Gastrocnemius medialis (tissue), 4 donors: ENCODE results near the gene CPZ. TPM values are rescaled to one million over a fixed set of nuclear protein-coding genes. Genes with fewer than 3 reads are reported as not detected.

ENCODE experiments used
- ATAC-seq, 2 donors: fragments of 150-250 bp; one replicate each; pipeline ENCODE4 v1.9.1; 2016
- DNase-seq, 2 donors: peaks; one replicate each; pipeline ENCODE4 v3.0.0-alpha.2; 2019
- H3K27ac ChIP-seq, 4 donors: fragments of 200-600 bp; sonication (generic); 1 replicate in 1 of 4; 2 replicates in 3 of 4; pipeline ENCODE4 v1.5.1; 2016 to 2018; ENCODE audit warnings: mild to moderate bottlenecking in 2 of 4, moderate library complexity in 1 of 4
- H3K27me3 ChIP-seq, 3 donors: fragments of 200-600 bp; sonication (generic) in 2 of 3; 1 replicate in 1 of 3; 2 replicates in 2 of 3; pipeline versions ENCODE4 v1.5.1 to v1.6.0; 2016 to 2019; ENCODE audit warnings: mild to moderate bottlenecking in 1 of 3, moderate library complexity in 1 of 3
- H3K36me3 ChIP-seq, 2 donors: fragments of 200-600 bp; sonication (generic) in 1 of 2; one replicate each; pipeline ENCODE4 v1.5.1; 2017 to 2018
- H3K4me1 ChIP-seq, 2 donors: fragments of 200-600 bp; sonication (generic) in 1 of 2; one replicate each; pipeline ENCODE4 v1.5.1; 2016 to 2017; ENCODE audit warnings: mild to moderate bottlenecking in 2 of 2
- H3K4me3 ChIP-seq, 4 donors: fragments of 200-600 bp; sonication (generic) in 3 of 4; 1 replicate in 1 of 4; 2 replicates in 3 of 4; pipeline ENCODE4 v1.5.1; 2016 to 2019; ENCODE audit warnings: mild to moderate bottlenecking in 2 of 4
- H3K9me3 ChIP-seq, 3 donors: fragments of 200-600 bp; sonication (generic) in 2 of 3; 1 replicate in 1 of 3; 2 replicates in 2 of 3; pipeline ENCODE4 v1.5.1; 2016 to 2019
- POLR2A ChIP-seq, 2 donors: fragments of 450-650 bp; IDR thresholded peaks; one replicate each; pipeline ENCODE4 v1.6.1; 2017; ENCODE audit warnings: antibody characterized with exemption in 2 of 2, mild to moderate bottlenecking in 2 of 2, moderate library complexity in 2 of 2
- in situ Hi-C, 4 donors: fragments of 200-750 bp; cut with MboI; loops; one replicate each; pipeline versions ENCODE4 v1.15.0 to v1.8.0; 2017; ENCODE audit warnings: low sequenced_read_pairs in 4 of 4
- intact Hi-C: fragments of 100-400 bp; cut with DNase I; formaldehyde crosslinking; loops from one replicate; pipeline ENCODE4 v1.15.1; 2023; ENCODE audit warnings: low total_unique reads
- total RNA-seq, 4 donors: library from RNA; depleted of rRNA; stranded (reverse); fragments of >200 nt; gene quantifications; one replicate each; pipeline versions ENCODE4 v1.1.0 to v1.2.3, GENCODE V29; 2016
- TF ChIP-seq, protein P1 (sequence below), 5 experiments: fragments of 450-650 bp in 3 of 5; fragments of 200-600 bp in 2 of 5; sonication (generic) in 2 of 5; IDR thresholded peaks in 4 of 5; conservative IDR thresholded peaks in 1 of 5; 1 replicate in 4 of 5; 2 replicates in 1 of 5; pipeline ENCODE4 v1.5.1; 2016 to 2019; ENCODE audit warnings: antibody characterized with exemption in 5 of 5, mild to moderate bottlenecking in 3 of 5, moderate library complexity in 3 of 5

The CPZ gene
- total RNA-seq, 4 donors from 2014 or later, result not detected

DNA sequence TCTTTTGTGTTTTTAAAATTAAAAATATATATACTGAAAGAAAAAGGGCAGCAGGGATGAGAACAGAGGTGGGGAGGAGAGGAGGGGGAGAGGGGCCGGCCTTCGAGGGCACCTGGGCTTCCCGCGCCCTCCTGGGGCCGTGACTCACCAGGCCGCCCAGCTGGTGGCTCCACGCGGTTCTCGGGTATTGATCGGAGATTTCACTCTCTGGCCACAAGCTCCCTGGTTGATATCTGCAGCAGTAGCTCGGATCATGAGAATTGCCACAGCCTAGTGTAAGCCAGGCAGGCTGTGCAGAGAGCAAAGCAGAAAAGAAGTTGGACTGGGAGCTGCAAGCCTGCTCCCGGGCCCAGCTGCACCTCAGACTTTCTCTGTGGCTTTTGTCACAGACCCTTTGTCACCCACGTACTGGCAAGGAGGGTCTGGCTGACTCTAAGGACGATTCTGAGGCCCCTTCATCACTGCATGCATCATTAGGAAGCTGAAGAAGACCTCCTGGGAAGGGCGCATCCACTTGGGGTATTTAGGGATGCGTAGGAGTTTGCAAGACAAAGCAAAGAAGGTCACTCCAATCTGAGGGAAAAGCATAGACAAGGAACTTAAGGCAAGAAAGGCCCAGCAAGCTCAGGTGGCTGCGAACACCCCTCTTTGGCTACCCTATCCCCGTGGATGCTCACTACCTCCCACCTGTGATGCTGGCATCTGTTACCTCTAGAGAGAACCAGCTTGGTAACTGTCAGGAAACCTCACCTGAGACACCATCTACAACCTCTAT, 71.7 kb downstream of the CPZ start:
- H3K27ac ChIP-seq, result no peak overlapping the region
- peaks cover 0 to 2% (median 0%) of the 10 kb centered on the region in 3 donors for H3K27me3 ChIP-seq
- H3K9me3 ChIP-seq, result no peaks in the 10 kb centered on the region
- H3K4me3 ChIP-seq, result no peak overlapping the region
- no peak for ATAC-seq
- intact Hi-C loops (no loop called here), in situ Hi-C loops (no loop called here)
- no peaks in the 10 kb centered on the region for H3K36me3 ChIP-seq
- no peaks in the 10 kb centered on the region for H3K4me1 ChIP-seq
- no peak for DNase-seq
- TF ChIP-seq POLR2A (IDR thresholded peaks at IDR 0.05), result no peak
- TF ChIP-seq, protein P1, sequence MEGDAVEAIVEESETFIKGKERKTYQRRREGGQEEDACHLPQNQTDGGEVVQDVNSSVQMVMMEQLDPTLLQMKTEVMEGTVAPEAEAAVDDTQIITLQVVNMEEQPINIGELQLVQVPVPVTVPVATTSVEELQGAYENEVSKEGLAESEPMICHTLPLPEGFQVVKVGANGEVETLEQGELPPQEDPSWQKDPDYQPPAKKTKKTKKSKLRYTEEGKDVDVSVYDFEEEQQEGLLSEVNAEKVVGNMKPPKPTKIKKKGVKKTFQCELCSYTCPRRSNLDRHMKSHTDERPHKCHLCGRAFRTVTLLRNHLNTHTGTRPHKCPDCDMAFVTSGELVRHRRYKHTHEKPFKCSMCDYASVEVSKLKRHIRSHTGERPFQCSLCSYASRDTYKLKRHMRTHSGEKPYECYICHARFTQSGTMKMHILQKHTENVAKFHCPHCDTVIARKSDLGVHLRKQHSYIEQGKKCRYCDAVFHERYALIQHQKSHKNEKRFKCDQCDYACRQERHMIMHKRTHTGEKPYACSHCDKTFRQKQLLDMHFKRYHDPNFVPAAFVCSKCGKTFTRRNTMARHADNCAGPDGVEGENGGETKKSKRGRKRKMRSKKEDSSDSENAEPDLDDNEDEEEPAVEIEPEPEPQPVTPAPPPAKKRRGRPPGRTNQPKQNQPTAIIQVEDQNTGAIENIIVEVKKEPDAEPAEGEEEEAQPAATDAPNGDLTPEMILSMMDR (IDR thresholded peaks at IDR 0.05 in 4 of 5, conservative IDR thresholded peaks at IDR 0.05 in 1 of 5), result no peak

DNA sequence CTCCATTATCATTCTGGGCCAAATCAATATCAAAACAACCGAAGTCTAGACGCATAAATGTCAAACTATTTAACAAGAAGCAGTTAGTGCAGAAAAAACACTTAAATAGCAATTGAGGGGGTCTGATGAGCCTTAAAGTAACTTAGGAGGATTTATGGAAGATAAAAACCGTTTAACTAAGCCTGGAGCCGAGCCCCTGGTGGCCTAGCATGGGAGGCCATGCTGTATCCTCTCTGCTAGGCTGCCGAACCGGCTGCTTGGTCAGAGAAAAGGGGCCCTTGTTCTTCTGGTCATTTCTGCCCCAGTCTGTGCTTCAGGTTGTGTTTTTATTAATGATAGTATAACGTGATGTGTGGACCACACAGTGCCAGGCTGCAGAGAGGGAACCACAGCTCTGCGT, 72.4 kb downstream of the CPZ start:
- Histone ChIP-seq H3K4me3 (no peak overlapping the region), H3K27ac (no peak overlapping the region), H3K27me3 (peaks cover 0 to 2% (median 0%) of the 10 kb centered on the region in 3 donors), H3K36me3 (no peaks in the 10 kb centered on the region), H3K4me1 (no peaks in the 10 kb centered on the region), H3K9me3 (no peaks in the 10 kb centered on the region)
- DNase-seq, result no peak
- intact Hi-C loops (no loop called here), in situ Hi-C loops (no loop called here)
- no peak for ATAC-seq
- TF ChIP-seq, protein P1 (IDR thresholded peaks at IDR 0.05 in 4 of 5, conservative IDR thresholded peaks at IDR 0.05 in 1 of 5), result no peak
- no peak for TF ChIP-seq POLR2A (IDR thresholded peaks at IDR 0.05)

DNA sequence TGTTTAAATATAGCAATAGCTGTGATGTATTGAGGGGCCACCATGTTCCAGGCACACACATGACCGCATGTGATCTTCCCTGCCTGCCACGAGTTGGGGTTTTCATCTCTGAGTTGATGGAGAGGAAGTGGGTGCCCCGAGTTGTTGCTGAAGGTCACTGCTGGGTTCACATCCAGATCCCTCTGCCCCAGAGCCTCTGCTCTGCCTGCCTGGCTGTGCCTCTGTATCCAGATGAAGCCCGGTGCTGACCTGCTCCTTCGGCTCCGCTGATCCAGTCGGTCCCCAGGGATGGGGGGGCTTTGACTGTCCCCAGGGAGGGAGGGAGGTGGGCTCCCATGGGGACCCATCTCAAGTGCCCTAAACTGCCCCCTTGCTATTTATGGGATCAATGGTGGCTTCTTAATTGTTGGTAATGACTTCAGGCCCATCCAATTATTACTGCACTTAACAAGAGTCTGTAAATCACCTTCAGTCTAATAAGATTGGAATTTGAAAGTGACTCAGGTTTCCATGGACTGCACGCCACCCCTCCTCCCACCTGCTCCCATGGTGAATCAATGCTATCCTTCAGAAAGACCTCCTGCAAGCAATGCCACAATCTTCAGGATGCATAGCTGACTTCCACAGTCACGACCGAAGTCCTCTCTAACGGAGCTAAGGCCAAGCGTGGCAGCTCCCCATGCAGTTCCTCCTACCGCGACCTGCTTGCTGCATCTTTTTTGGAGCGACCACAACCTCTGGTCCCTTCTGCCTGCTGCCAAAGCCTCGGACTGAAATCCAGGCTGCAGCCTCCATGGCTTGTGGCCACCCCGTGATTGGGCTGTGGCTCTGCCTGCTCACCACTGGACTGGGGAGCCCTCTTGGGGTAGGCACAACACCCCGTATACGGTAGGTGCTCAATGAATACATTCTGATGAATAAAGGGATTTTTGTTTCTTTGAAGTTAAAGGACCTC, 73.1 kb downstream of the CPZ start:
- intact Hi-C loops, result no loop called here
- in situ Hi-C loops, result no loop called here
- Histone ChIP-seq H3K27ac (no peak overlapping the region), H3K4me3 (no peak overlapping the region), H3K27me3 (peaks cover 0 to 2% (median 0%) of the 10 kb centered on the region in 3 donors), H3K36me3 (no peaks in the 10 kb centered on the region), H3K9me3 (no peaks in the 10 kb centered on the region), H3K4me1 (no peaks in the 10 kb centered on the region)
- TF ChIP-seq, protein P1 (IDR thresholded peaks at IDR 0.05 in 4 of 5, conservative IDR thresholded peaks at IDR 0.05 in 1 of 5), result no peak
- TF ChIP-seq POLR2A (IDR thresholded peaks at IDR 0.05), result no peak
- no peak for ATAC-seq
- DNase-seq, result no peak

DNA sequence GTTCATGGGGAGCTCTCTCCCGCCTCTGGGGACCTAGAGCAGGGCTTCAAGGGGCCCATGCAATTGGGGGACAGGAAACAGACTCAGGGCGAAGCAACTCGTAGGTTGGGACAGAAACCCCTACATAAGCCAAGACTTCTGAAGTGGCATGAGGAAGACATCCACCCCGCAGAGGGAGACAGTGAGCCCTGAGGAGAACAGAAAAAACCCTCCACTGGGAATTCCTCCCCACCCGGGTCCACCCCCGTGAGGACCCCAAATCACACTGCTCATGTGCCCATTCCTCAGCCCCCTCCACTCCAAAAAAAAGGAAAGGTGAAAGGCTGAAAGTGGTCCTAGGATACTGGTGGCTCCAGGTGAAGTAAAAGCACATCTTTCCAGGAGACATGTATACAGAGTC, 74.0 kb downstream of the CPZ start:
- TF ChIP-seq, protein P1 (IDR thresholded peaks at IDR 0.05 in 4 of 5, conservative IDR thresholded peaks at IDR 0.05 in 1 of 5), result no peak
- TF ChIP-seq POLR2A (IDR thresholded peaks at IDR 0.05), result no peak
- intact Hi-C loops (no loop called here), in situ Hi-C loops (no loop called here)
- no peaks in the 10 kb centered on the region for H3K36me3 ChIP-seq
- no peaks in the 10 kb centered on the region for H3K4me1 ChIP-seq
- ATAC-seq, result no peak
- H3K27ac ChIP-seq, result no peak overlapping the region
- H3K9me3 ChIP-seq, result no peaks in the 10 kb centered on the region
- no peak overlapping the region for H3K4me3 ChIP-seq
- H3K27me3 ChIP-seq, result peaks cover 0 to 6% (median 0%) of the 10 kb centered on the region in 3 donors
- no peak for DNase-seq

Other genes starting within 250 kb of the CPZ start
- gene ACOX3, start 152.0 kb upstream of the CPZ start, total RNA-seq, result 10 to 100 TPM; 19.0 to 32.9 (median 22.1) TPM
- 10 to 100 TPM in 2 of 4 donors, 1 to 10 TPM in 2; 7.5 to 16.4 (median 10.2) TPM for gene TRMT44, start 152.0 kb upstream of the CPZ start, total RNA-seq
- not detected for gene GPR78, start 12.4 kb upstream of the CPZ start, total RNA-seq